ENCODE results near the gene ALDH3A1.

Gene ALDH3A1

GRCh38 chr17:19719355-19720209 lies 28.5 kb downstream of the ALDH3A1 start:
- H3K4me3 ChIP-seq (replicated peaks in 1 of 2; ENCODE audit: low read depth in 2 of 2, low read length in 2 of 2) = no peak overlapping the region
- TF ChIP-seq, protein P1, sequence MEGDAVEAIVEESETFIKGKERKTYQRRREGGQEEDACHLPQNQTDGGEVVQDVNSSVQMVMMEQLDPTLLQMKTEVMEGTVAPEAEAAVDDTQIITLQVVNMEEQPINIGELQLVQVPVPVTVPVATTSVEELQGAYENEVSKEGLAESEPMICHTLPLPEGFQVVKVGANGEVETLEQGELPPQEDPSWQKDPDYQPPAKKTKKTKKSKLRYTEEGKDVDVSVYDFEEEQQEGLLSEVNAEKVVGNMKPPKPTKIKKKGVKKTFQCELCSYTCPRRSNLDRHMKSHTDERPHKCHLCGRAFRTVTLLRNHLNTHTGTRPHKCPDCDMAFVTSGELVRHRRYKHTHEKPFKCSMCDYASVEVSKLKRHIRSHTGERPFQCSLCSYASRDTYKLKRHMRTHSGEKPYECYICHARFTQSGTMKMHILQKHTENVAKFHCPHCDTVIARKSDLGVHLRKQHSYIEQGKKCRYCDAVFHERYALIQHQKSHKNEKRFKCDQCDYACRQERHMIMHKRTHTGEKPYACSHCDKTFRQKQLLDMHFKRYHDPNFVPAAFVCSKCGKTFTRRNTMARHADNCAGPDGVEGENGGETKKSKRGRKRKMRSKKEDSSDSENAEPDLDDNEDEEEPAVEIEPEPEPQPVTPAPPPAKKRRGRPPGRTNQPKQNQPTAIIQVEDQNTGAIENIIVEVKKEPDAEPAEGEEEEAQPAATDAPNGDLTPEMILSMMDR (IDR thresholded peaks at IDR 0.05; ENCODE audit: low read depth, low read length) = no peak
- DNase-seq (ENCODE audit: low read depth in 2 of 2) = no peak

- DNase-seq (ENCODE audit: low read depth in 2 of 2) = no peak
- H3K4me3 ChIP-seq (replicated peaks in 1 of 2; ENCODE audit: low read depth in 2 of 2, low read length in 2 of 2) = no peak overlapping the region
Observed at GRCh38 chr17:19718613-19719354, 29.3 kb downstream of the ALDH3A1 start.

DNA sequence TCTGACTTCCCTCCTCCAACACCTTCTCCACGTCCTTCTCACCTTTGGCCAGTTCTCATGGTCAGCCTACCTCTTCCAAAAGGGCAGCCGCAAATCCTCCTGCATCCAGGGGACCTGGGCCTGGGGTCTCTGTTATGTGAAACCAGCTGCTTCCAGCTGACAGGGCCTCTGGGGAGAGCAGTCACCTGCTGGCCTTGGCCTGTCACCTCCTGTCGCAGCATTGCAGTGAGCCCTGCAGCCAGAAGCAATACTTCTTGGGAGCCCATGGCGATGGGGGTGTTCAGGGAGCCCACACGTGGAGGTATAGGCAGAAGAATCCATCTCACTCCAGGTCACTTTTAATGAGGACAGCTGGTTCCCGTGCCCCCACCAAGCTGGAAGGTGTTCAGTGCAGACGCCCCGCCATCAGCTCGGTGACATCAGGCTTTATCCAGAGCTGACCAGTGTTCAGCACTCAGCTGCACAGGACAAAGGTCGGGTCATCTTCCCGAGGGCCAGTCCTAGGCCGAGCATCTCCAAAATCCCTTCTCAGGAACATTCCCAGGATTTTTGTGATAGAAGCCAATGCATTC lies 30.0 kb downstream of the ALDH3A1 start:
- DNase-seq (ENCODE audit: low read depth in 2 of 2) = no peak
- TF ChIP-seq, protein P1 (IDR thresholded peaks at IDR 0.05; ENCODE audit: low read depth, low read length) = no peak
- H3K4me3 ChIP-seq (replicated peaks in 1 of 2; ENCODE audit: low read depth in 2 of 2, low read length in 2 of 2) = no peak overlapping the region

More at GRCh38 chr17:19718613-19719354, 29.3 kb downstream of the ALDH3A1 start:
- TF ChIP-seq, protein P1 (IDR thresholded peaks at IDR 0.05; ENCODE audit: low read depth, low read length) = no peak

DNA sequence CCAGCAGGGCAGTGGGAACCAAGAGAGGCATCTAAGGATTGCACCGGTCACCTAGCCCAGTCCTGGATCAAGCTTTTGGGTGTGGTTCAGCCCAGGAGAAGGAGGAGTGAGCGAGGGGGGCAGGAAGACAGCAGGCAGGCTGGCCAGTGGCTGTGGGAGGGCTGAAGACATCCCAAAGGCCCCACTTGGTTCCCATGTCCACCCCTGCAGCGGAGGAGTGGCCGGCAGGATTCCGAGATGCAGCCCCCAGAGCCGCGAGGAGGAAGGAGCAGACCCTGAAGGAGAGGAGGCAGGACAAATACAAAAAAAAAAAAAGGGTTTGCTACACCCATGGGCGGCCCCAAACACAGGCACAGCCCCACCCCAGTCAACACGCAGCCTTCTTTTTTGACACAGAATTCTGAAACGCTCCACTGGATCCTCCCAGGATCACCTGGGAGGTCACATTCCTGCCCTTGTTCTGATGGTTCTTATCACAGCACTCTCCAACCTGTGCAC lies 30.6 kb downstream of the ALDH3A1 start:
- no peak overlapping the region for H3K4me3 ChIP-seq (replicated peaks in 1 of 2; ENCODE audit: low read depth in 2 of 2, low read length in 2 of 2)
- TF ChIP-seq, protein P1 (IDR thresholded peaks at IDR 0.05; ENCODE audit: low read depth, low read length) = no peak
- no peak for DNase-seq (ENCODE audit: low read depth in 2 of 2)

DNA sequence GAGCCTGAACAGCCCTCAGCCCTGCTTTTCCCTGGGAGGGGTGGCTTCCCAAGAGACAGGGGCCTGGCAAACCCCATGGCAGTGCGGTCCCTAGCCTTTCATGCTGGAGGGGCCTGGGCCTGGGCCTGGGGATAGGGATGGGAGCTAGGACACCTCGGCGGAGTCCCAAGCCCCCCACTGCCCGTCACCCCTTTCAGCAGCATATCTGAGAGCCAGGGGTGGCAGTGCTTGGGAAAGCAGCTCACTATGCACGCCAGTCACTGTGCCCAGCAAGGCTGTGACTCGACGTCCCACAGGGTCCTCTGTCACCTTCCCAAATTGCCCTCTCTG lies 31.1 kb downstream of the ALDH3A1 start:
- no peak overlapping the region for H3K4me3 ChIP-seq (replicated peaks in 1 of 2; ENCODE audit: low read depth in 2 of 2, low read length in 2 of 2)
- DNase-seq (ENCODE audit: low read depth in 2 of 2) = no peak
- TF ChIP-seq, protein P1 (IDR thresholded peaks at IDR 0.05; ENCODE audit: low read depth, low read length) = no peak

- no peak for DNase-seq (ENCODE audit: low read depth in 2 of 2)
- H3K4me3 ChIP-seq (replicated peaks in 1 of 2; ENCODE audit: low read depth in 2 of 2, low read length in 2 of 2) = no peak within 1 kb of the TSS
- TF ChIP-seq, protein P1 (IDR thresholded peaks at IDR 0.05; ENCODE audit: low read depth, low read length) = no peak
Observed at GRCh38 chr17:19716108-19717030, 31.7 kb downstream of the ALDH3A1 start, which contains the start of gene SLC47A2. Gene SLC47A2, minus strand, starts transcription at chr17:19716584. Its CDS starts 29 bp downstream, at chr17:19716555.
